Frontal cortex (tissue), 4 donors: ENCODE data around the gene ADARB2. TPM values are rescaled to one million over a fixed set of nuclear protein-coding genes. Genes with fewer than 3 reads are reported as not detected.

Experiments
- DNase-seq, 2 donors: peaks; one replicate each; pipeline ENCODE4 v3.0.0; 2012; ENCODE audit warnings: low spot score in 2 of 2
- FAIRE-seq: peaks from 2 replicates; lab custom pipeline; 2012; peaks lifted over from hg19 to GRCh38; lab: Jason Lieb, UNC
- total RNA-seq: library from RNA; depleted of rRNA; stranded (reverse); fragments of >200 nt; gene quantifications from one replicate; pipeline ENCODE4 v1.2.3, GENCODE V29; 2014
- donor health status: control.
- donor health status: control.
- donor health status: control.

Gene ADARB2
- total RNA-seq, 1 donor from 2014 or later: 3.3 TPM

- DNase-seq (no peak), FAIRE-seq (no peak)
Measured at GRCh38 chr10:1137499-1138163, 599.7 kb downstream of the ADARB2 start.

- FAIRE-seq (no peak), DNase-seq (no peak)
Measured at GRCh38 chr10:1136268-1136667, 601.1 kb downstream of the ADARB2 start.

GRCh38 chr10:1134156-1134555 is 603.2 kb downstream of the ADARB2 start:
- DNase-seq: no peak

GRCh38 chr10:1133495-1134045 is 603.8 kb downstream of the ADARB2 start:
- FAIRE-seq (no peak), DNase-seq (no peak)

More at GRCh38 chr10:1134156-1134555, 603.2 kb downstream of the ADARB2 start:
- FAIRE-seq: no peak

GRCh38 chr10:1132584-1132983 is 604.7 kb downstream of the ADARB2 start:
- FAIRE-seq: no peak
- DNase-seq: no peak

GRCh38 chr10:1130995-1131790 is 606.1 kb downstream of the ADARB2 start:
- no peak for DNase-seq
- FAIRE-seq: no peak

GRCh38 chr10:1130226-1130625 is 607.1 kb downstream of the ADARB2 start:
- DNase-seq (no peak), FAIRE-seq (no peak)

- no peak for DNase-seq
Measured at GRCh38 chr10:1128649-1129048, 608.7 kb downstream of the ADARB2 start.

GRCh38 chr10:1128115-1128514 is 609.2 kb downstream of the ADARB2 start:
- DNase-seq (no peak), FAIRE-seq (no peak)

More at GRCh38 chr10:1128649-1129048, 608.7 kb downstream of the ADARB2 start:
- FAIRE-seq: no peak

- FAIRE-seq (no peak), DNase-seq (no peak)
Measured at GRCh38 chr10:1127629-1128028, 609.7 kb downstream of the ADARB2 start.
